GM19328 (cell line): ENCODE results near the gene PCDHGB5.
"Not testable (repeated sequence)": the region's sequence is repeated elsewhere in the genome, so short reads cannot be mapped to it uniquely, and the experiment has no call there.

Source experiments
- ATAC-seq: cut with Tn5 transposase; IDR thresholded peaks from one replicate; pipeline ENCODE4 v1.9.1; 2021; ENCODE audit warnings: mild to moderate bottlenecking, moderate library complexity; ENCODE audit not compliant: unreplicated experiment

The PCDHGB5 gene

GRCh38 chr5:141409598-141410306 is 12.0 kb downstream of the PCDHGB5 start:
- no peak for ATAC-seq

GRCh38 chr5:141411575-141411974 is 13.8 kb downstream of the PCDHGB5 start:
- no peak for ATAC-seq

- no peak for ATAC-seq
Measured at GRCh38 chr5:141412854-141413539, 15.2 kb downstream of the PCDHGB5 start, which contains the start of gene PCDHGA10. TSS of gene PCDHGA10 (plus strand) at chr5:141412987. CDS start at chr5:141413176, 189 bp downstream.

GRCh38 chr5:141413540-141414069 is 15.9 kb downstream of the PCDHGB5 start:
- ATAC-seq, result no peak

GRCh38 chr5:141414548-141415274 is 17.0 kb downstream of the PCDHGB5 start:
- not testable (repeated sequence) for ATAC-seq

GRCh38 chr5:141415275-141415618 is 17.5 kb downstream of the PCDHGB5 start:
- ATAC-seq, result not testable (repeated sequence)

- ATAC-seq, result peak; percentile 61
Measured at GRCh38 chr5:141417494-141418172, 19.9 kb downstream of the PCDHGB5 start, which contains the start of gene PCDHGB7. TSS of gene PCDHGB7 (plus strand) at chr5:141417677. CDS start at chr5:141417860, 183 bp downstream.

- no peak for ATAC-seq
Measured at GRCh38 chr5:141419074-141419880, 21.5 kb downstream of the PCDHGB5 start.

- no peak for ATAC-seq
Measured at GRCh38 chr5:141420855-141421488, 23.2 kb downstream of the PCDHGB5 start, which contains the start of gene PCDHGA11. TSS of gene PCDHGA11 (plus strand) at chr5:141421051. CDS start at chr5:141421228, 177 bp downstream.

GRCh38 chr5:141421489-141421855 is 23.7 kb downstream of the PCDHGB5 start:
- no peak for ATAC-seq

- ATAC-seq, result no peak
Measured at GRCh38 chr5:141422742-141423291, 25.1 kb downstream of the PCDHGB5 start.

- no peak for ATAC-seq
Measured at GRCh38 chr5:141427783-141428426, 30.2 kb downstream of the PCDHGB5 start.

GRCh38 chr5:141430332-141431113 is 32.8 kb downstream of the PCDHGB5 start, which contains the start of gene PCDHGA12:
TSS of gene PCDHGA12 (plus strand) at chr5:141430507. CDS start at chr5:141430760, 253 bp downstream.
- ATAC-seq, result peak; percentile 89

GRCh38 chr5:141431286-141431685 is 33.5 kb downstream of the PCDHGB5 start:
- no peak for ATAC-seq

- ATAC-seq, result not testable (repeated sequence)
Measured at GRCh38 chr5:141432308-141432707, 34.6 kb downstream of the PCDHGB5 start.

- ATAC-seq, result not testable (repeated sequence)
Measured at GRCh38 chr5:141432726-141433125, 35.0 kb downstream of the PCDHGB5 start.

- ATAC-seq, result no peak
Measured at GRCh38 chr5:141434006-141434405, 36.3 kb downstream of the PCDHGB5 start.

GRCh38 chr5:141437221-141437620 is 39.5 kb downstream of the PCDHGB5 start:
- ATAC-seq, result no peak
